GM18907 (cell line): ENCODE data around the gene CASD1.
A peak's percentile ranks its signal among the peaks of the same experiment; 100 is the strongest.

ENCODE experiments used
- ATAC-seq: cut with Tn5 transposase; IDR thresholded peaks from one replicate; pipeline ENCODE4 v1.9.1; 2021; ENCODE audit warnings: mild to moderate bottlenecking, moderate library complexity; ENCODE audit not compliant: unreplicated experiment

Gene CASD1

DNA sequence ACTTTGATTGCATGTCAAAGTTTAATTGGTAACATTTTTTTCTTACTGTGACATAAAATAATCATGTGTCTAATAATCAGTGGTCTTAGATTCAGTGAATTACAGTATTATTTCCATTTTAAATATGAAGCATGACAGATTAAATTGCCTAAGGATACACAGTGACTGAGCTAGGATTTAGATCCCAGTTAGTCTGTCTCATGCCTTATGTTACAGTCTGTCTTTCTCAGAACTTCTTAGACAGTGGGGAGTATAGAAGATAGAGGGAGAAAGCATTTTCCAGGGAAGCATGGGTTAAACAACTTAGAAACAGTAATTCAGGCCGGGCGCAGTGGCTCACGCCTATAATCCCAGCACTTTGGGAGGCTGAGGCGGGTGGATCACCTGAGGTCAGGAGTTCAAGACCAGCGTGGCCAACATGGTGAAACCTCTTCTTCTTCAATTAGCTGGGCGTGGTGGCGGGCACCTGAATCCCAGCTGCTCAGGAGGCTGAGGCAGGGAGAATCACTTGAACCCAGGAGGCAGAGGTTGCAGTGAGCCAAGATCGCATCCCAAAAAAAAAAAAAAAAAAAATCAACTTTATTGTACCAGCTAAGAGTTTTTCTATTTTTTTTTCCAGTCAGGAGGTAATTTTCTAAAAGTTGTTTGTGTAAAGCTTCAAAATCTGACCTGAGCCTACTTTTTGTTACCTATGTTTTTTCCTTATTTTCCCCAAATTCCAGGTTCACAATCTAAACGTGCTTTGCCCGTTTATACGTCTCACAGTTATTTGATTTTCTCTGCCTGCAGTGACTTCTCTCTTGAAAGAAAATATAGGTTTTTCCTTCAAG lies 3.3 kb downstream of the CASD1 start:
- no peak for ATAC-seq

DNA sequence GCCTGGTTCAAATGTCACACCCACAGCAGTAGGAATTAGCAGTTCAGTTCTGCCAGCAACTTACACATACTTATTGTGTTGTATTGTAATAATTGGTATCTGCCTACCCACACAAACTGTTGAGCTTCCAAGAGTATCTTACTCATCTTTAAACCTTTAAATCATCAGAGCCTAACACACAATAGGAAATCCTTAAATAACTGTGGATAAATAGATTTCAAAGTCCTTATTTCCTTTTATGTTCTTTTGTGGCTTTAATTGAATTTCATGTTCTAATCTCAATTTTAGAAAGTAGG lies 3.9 kb downstream of the CASD1 start:
- no peak for ATAC-seq

DNA sequence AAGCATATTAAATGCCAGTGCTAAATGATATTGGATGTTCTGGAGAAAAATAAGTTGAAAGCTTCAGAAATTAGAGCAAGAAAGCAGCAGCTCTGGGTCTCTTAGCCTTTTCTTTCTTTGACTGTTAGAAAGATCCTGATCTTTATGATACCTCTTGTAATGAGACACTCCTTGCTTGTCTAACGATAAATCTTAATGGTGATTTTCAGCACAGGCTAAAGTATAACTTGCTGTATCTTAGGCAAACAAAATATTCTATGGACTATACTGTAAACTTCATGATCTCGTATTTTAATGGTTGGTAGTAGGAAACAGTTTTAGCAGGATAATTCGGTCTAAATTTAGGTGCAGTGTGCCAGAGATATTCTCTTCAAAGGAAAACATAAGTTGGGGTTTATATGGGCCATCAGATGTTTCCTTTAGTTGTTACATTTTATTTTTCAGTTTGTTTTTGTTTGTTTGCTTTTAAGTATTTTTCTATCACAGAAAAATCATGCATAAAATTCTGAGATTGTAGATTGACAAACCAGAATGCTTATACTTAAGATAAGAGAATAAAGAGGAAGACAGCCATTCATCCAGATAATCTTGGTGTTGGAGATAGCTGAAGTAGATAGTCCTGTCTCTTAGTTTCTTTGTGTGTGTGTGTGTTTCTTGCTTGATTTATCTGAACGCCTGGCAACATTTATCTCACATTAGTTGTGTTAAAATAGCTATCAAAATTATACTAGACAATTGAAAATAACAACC lies 4.7 kb downstream of the CASD1 start:
- no peak for ATAC-seq

DNA sequence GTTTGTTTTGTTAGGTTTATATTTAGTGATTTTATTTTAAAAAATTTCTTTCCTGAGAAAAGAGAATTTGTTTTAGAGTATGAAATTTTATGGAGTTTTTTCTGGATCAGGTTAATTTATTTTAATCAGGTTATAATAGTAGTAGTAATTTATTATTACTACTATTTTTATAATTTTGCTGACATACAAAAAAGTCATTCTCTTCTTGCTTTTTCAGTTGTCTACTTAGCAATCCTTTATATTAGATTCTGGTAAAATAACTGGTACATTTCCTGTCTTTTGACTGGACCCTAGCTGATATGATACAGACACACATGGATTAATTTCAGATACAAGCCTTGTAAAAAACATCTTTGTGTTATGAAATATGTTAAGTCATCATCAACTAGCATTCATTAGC lies 5.3 kb downstream of the CASD1 start:
- ATAC-seq, result no peak

DNA sequence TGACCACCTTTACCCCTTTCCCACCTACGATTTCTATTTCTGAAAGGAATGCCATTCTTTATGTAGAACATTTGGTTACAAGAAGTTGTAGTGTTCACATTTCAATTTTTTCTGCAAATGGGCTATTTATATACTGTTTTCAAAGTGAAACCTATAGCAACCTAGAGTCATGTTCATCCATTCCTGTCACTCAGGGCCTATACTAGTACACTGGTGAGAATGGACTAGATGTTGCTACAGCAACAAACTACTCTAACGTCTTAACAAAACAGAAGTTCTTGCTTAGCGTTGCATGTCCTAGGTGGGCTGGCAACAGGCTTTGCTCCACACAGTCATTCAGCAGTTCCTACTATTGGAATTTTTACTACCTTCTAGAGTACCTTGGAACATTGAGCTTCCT lies 16.3 kb downstream of the CASD1 start:
- no peak for ATAC-seq

DNA sequence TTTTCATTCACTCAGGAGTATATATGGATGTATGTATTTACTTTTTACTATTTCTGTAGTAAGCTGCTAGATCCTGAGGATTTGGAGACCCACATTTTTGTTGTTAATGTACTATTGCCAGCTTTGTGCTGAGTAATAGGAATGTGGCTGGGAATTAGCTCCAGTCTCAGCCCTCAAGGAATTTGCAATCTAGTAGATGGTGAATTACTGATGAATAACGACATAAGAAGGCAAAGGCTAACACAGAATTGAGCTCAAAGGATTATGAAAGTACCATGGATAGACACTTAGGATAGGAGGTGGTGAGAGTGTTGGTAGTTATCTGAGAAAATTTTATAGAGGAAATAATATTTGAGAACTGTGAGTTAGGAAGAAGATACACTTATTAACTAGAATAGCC lies 19.9 kb downstream of the CASD1 start:
- no peak for ATAC-seq

DNA sequence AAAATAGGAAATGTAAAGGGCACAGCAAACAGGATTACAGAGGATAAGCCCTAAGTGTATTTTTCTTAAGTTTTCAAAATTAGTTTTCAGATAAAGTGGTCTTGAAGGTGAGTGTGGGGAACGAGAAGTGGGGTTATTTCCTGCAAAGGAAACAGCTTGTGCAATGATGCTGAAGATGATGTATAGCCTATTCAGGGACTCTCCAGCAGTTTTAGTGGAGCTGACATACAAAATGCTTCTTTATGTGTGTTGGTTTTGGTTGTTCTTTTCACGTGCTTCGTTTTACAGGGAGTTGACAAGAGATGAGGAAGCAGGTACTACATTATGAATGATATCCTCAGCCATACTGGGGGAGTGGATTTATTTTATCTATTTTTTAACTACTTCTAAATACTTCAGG lies 20.5 kb downstream of the CASD1 start:
- ATAC-seq, result no peak

DNA sequence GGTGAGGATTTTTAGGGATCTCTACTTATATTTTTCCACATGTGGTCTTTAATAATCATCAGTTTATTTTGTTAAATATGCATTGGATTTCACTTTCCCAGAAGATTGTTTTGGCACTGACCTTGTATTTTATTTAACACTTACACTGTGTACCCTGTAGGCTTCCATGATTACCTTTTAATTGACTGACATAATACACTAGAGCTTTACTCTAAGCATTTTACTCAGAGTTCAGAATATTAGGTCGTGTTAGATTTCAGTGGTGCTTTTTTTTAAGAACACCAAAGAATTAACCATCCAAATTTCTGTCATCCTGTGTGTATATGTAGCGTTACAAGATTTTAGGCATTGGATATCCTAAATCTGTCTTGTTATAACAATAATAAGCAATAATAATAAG lies 23.1 kb downstream of the CASD1 start:
- no peak for ATAC-seq

DNA sequence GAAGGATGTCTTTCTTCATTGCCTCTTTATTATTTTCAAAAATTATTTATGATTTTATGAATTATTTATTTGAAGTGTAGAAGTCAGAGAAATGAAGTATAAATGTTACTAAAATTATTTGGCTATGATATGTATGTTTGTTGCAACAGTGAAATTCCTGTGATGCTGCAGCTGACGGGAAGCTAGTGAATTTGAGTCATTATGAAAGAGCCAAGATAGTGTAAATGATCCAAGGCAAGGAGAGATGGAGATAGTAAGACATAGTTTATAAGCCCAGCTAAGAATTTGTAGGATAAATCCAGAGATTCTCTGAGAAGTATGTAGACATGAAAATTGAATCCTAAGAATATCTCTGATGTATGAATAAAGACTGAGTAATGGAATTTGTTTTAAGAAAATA lies 30.8 kb downstream of the CASD1 start:
- ATAC-seq, result no peak

DNA sequence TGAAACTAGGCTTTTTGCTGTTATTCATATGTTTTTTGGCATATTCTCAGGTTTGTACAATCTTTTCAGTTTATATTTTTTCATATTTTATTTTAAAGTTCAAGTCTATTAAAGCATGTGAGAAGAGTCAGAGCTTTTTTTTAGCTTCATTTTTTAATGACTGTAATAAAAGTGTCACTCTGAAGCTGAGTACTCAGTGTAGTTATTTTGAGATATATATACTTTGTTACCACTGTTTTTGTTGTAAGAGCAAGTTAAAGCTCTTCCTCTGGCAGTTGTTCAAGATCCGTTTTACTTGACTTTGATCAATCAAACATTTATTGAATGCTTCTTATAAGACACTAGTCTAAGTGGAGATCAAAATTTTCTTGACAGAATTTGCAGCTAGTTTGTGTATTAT lies 37.5 kb downstream of the CASD1 start:
- no peak for ATAC-seq

DNA sequence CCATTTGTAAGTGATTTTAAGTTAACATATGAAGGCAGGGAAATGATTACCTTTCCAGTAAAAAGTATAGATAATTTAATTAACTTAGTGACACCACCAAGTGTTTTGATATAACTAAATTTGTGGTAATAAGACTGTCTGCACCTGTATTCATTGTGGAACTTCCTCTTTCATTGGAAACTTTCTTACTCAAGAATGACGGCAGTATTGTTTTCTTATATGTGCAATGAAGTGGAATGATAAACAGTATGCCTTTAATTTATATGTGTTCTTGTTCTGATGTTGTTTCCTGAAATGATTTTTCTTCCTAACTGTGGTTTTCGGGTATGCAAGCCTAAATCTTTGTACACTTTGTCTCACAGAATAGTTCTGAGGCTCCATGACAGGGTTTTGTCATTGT lies 46.4 kb downstream of the CASD1 start:
- ATAC-seq, result peak; percentile 67

DNA sequence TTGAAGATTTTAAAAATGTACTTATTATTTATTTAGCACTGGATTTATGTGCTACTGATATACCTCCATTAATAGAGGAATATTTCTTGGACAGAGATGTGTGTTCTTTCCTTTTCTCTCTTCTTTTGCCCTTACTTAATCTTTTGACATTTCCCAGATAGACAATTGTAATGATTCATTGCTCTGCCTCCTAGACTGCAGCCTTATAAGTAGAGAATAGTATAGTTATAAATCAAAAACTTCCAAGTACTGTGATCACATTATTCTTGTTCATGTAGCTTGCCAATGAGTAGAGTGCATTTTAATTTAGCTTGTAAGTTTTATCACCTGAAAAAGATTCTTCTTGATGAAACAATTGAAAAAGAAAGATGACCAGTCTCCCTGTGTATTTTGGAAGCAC lies 47.6 kb downstream of the CASD1 start:
- no peak for ATAC-seq

DNA sequence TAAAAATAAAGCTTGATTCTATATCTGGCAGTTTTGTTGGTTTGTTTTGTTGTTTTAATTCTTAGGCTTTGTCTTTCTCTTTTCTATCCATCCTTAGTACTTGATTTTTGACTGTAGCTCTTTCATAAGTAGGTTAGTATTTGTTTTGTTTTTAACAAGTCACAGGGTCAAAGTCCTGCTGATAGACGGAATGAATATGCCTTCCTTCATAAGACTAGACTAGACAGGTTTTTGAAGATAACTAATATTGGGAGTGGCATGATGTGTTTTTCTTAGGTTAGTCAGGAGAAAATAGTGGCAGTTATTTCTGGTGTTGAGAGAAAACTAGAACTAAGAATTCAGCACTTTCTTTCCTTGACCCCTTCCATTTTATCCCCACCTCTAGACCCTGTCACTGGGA lies 50.4 kb downstream of the CASD1 start:
- no peak for ATAC-seq

DNA sequence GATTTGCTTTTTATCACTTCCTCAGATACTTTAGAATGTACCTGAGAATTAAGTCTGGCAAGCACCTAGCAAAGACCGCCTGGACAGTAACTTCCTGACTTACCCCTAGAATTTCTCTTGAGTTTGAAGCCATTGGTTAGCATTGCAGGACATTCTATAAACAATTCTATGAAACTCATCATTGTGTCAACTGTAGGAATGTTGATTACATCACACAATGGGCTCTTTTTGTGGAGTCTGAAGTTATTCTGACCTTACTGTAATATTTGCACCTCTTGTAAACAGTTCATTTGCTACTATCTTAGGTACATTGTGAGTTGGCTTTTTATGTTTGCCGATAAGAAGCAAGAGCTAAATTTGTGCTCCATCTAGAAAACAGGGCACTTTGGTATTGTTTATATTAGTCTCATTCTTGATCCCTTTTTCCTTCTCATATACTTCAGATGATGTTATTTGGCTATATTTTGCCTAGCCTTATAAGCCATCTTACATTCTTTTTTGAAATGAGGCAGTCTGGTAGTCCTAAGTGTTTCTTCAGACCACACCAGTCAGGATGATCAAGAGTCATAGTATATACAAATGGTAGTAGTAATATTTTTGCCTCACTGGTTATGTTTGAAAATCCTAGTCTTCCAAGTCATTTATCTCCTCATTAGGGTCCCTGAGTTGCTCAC lies 52.4 kb downstream of the CASD1 start:
- no peak for ATAC-seq

DNA sequence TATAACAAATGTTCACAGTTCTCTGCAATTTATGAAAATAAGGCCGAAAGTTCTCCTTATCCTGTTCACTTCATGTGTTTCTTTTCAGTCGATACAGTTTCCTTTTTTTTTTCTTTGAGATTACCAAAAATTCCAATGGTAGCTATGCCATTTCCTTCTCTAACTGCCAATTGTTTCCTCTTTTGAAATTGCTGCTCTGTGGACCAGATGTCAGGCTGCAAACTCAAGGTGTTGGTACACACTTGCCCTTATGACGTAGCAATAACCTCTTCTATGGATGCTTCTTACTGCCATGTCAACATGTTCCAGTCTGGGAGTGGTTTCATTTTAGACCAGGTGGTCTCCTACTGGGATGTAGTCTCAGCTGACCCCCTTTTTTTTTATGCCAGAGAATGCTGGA lies 52.9 kb downstream of the CASD1 start:
- ATAC-seq, result no peak

DNA sequence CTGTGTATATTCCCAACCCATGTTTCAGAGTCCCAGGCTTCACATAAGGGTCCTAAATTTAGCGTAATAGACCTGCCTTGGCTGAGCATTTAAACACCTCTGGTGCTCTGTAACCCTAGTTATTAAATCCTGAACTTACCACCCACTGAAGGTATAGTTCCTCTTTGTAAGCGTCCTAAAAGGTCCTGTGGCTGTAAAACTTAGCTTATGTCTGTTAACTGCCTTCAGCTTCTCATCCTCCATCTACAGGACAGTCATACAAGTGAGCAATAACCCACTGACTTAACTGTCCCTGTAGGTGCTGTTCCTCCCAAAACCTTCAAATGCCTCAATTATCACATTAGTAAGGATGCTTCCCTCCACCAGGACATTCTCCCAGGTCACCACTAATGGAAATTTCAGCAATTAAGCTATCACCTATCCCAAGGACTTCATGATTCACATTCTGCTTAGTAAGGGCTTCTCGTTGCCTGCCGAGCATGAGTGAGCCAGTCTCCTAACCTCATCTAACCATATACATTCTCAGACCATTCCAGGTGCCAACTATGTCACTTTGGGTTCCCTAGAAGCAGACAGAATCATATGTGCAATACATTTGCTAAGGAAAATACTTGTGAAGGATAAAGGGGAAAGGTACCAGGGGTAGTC lies 55.8 kb downstream of the CASD1 start:
- ATAC-seq, result no peak

DNA sequence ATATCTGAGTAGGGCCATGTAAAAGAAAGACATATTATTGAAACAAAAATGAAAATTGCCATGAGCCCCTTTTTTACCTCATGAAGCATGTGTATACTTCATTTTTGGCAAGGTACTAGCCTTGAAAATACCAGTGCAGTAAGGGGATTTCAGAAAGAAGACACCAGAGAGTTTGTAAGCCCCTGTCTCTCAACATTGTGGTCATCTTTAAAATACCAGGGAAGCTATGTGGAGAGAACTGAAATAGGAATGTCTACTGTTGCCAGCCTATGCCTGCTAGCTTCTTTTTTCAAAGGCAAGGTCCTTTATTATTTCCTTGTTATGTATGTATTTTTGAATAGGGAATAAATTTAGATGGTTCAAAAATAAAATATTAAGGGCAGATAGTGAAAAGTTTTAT lies 57.8 kb downstream of the CASD1 start:
- ATAC-seq, result no peak

DNA sequence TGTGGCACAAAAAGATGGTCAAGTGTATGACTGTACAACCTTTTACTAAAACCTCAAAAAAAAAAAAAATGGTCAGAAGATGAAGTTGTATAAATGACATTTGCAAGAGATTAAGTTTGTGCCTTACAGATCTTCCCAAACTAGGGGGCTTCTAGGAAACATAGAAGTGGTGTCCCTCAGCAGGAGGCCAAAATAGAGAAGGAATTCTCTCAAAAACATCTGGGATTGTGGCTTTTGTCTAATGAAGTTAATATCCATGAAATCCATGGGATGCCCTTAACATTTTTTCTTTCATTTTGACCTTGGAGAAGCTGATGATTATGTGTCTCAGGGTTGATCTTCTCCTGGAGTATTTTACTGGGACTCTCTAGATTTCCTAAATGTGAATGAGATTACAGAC lies 62.2 kb downstream of the CASD1 start:
- no peak for ATAC-seq

DNA sequence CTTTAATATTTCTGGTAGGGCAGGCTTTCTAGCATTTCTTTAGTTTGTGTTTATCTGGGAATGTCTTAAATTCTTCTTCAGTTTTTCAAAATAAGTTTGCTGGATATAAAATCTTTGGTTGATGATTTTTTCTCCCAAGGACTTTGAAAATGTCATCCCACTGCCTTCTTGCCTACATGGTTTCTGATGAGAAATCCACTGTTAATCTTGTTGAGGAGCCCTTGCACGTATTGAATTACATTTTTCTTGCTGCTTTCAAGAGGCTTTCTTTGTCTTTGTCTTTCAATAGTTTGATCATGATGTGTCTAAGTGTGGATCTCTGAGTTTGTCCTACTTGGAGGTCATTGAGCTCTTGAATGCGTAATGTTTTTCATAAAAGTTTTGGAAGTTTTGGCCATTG lies 66.0 kb downstream of the CASD1 start:
- no peak for ATAC-seq

DNA sequence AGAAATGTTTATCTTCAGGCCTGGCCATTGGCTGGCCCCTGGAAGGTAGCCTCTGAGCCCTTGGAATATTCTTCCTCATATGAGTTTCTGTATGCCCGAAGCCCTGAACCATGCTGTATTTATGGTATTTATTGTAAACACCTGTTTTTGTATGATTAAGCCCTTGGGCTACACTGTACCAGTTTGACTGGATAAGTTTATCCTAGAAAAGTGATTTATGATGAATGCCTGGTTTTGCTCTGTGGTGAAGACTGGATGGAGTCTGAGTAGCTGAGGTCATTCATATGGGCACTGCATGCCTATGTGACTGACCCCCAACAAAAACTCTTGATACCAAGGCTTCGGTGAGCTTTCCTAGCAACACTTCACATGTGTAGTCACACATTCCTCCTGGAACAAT lies 66.7 kb downstream of the CASD1 start:
- ATAC-seq, result no peak

DNA sequence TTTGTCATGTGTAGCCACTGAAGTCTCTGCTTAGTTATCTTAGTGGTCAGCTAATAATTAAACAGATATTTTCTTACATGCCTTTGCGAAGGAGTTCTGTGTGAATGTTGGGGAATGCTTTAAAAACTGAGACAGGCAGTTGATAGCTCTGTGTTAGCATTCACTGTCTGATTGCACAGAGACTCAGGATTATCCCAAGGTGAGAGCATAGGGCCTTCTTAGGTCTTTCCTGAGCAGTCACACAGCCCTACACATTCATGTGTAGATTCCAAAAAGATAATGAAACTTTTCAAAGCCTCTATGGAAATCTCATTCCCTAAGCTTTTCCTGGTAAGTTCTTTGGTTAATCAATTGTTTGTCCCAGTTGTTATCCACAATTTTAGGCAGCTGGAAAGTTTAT lies 67.7 kb downstream of the CASD1 start:
- no peak for ATAC-seq

DNA sequence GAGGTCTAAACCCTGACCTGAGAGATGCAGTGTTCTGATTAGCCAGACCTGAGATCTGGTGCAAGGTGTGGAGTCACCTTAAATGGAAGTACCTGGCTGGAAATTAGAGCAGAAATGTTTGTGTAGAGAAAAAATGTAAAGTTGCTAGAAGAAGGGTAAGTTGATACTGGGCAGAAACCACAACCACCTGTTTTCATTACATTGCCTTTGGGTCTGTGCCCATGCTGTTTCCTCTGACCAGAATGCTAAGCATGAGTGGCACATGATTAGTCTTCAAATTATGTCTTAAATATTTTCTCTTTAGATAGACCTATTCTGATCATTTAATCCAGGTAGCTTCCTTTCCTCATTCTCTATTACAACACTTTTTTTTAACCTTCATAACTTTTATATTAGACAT lies 69.0 kb downstream of the CASD1 start:
- no peak for ATAC-seq
